ENCODE data around the gene PALM3.

Gene PALM3, protein sequence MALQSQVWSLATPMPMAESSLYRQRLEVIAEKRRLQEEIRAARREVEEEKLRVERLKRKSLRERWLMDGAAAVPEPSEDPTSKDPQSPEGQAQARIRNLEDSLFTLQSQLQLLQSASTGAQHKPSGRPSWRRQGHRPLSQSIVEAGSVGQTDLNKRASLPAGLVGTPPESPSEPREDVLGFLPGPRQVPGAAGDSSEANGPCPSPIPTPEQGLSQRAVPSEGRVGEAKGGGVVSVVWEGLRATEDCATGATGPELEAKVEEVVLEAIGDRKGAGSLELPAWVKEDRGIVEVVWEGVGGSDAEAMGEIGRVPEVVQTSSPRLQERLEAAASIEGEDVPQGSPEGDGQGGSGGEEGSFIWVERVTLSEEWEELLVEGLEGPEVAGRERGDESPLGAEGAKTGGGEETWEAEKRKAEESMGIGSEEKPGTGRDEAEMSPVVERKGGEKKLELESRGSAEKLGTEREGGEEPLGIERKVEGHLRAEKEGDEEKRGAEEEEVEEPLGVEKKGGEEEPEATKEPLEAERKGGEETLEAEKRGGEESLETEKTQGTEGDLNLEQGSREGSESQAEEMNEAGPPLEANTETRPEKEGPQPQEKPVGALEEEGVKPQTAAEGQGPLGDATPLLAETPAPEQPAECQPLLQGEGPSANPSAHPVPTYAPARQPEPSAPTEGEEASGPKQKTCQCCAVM
- total RNA-seq, result 0 to 0.08 (median 0) reads per million in 4 donors

- DNase-seq, result no peak
Observed at GRCh38 chr19:14061751-14062557, at the start of gene PALM3. Gene PALM3, minus strand, starts transcription at chr19:14062076. Its CDS starts 96 bp downstream, at chr19:14061980.

GRCh38 chr19:14111486-14111885 is 49.6 kb upstream of the PALM3 start:
- no peak for DNase-seq

DNA sequence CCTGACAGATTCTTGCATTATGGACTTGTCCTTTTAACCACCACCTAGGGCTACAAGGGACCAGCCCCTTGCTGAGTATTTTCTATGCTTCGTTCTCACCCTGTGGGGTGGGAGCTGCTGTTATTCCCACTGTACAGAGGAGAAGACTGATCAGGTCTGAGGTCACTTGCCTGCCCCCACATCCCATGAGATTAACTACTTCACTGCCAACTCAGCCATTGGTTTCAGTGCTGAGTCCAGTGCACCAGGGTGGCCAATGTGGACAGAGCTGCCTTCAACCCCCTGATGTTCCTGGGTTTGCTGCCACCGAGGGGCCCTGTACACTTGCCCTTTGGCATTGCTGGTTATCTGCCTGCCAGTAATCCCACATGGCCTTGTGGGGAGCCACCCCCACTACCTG is 48.8 kb upstream of the PALM3 start:
- DNase-seq, result no peak

GRCh38 chr19:14107581-14108461 is 45.9 kb upstream of the PALM3 start:
- DNase-seq, result no peak

GRCh38 chr19:14106840-14107239 is 45.0 kb upstream of the PALM3 start:
- DNase-seq, result no peak

- DNase-seq, result no peak
Observed at GRCh38 chr19:14105680-14106079, 43.8 kb upstream of the PALM3 start.

DNA sequence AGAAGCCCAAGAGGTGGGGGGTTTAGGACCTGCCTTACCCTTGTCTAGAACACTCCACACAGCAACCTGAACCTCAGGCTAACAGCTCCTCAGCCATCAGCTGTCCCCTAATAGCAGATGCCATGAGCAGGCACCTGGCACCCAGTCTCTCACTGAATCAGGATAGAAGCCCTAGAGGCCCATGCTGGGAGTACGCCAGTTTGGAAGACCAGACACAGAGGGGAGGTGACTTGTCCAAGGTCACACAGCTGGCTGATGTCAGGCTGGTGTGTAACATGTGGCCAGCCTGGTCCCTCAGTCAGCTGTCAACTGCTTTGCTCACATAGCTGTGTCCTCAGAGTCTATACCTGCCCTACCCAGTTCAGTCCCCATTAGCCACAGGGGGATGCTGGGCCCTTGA is 41.4 kb upstream of the PALM3 start:
- DNase-seq, result no peak

DNA sequence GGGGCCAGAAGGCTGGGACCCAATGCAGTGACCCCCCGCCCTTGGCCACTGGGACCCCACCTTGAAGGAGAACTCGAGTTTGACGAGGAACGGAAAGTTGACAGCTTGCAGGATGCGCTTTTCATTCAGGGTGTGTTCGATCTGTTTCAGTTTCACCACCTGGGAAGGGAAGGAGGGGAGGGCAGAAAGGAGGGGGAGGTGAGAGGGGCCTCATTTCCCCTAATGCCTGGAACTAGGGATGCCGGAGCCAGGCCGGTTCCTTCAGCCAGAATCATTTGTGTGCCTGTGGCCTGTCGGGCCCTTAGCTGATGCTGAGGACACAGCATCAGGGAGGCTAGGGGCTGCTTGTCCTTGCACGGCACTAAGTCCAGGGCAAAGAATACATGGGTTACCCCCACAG is 40.9 kb upstream of the PALM3 start:
- no peak for DNase-seq

GRCh38 chr19:14102102-14102696 is 40.3 kb upstream of the PALM3 start:
- DNase-seq, result no peak

GRCh38 chr19:14101003-14101545 is 39.2 kb upstream of the PALM3 start:
- no peak for DNase-seq

GRCh38 chr19:14097532-14098151 is 35.8 kb upstream of the PALM3 start:
- no peak for DNase-seq

- no peak for DNase-seq
Observed at GRCh38 chr19:14096272-14096992, 34.6 kb upstream of the PALM3 start.

DNA sequence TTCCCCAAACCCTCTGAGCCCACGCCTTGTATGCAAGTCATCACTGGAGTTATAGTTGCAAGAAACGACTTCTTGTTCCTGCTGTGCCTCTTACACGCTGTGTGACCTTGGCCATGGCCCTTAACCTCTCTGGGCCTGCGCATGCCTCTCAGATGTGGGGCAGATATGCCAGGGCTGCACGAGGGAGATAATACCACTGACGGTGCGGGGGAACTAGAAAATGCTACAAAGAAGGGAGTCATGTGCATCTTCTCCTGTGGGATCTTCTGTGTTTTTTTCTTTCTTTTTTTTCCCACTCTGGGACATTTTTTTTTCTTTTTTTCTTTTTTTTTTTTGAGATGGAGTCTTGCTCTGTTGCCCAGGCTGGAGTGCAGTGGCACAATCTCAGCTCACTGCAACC is 33.0 kb upstream of the PALM3 start:
- no peak for DNase-seq

DNA sequence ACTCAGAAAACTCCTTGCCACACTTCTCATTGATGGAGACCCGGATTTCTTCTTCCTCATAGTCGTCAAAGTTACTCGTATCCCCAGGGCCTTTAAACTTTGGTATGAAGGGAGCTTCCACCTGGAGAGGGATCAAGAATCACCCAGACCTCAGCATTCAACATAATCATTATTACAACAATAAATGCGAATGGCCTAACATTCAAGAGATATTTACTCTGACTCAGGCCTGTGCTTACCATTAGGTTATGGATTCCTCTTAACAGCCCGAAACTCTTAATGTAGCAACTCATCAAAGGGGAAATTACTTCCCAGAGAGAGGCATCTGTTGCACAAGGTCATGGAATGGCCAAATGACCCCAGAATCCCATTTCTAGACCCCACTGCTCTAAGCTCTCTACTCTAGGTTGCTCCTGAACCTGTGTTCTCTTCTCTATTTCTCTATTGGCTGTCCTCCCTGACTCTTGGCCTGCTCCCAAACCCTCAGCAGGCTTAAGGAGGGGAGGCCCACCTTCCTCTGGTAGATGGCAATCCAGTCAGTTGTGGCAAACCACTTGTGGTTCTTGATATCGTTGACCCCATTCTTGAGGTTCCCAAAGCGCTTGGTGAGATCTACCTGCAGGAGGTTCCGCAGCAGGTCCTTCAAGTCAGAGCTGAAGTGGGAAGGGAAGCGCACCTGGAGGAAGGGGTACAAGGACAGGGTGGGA is 31.4 kb upstream of the PALM3 start:
- DNase-seq, result no peak

DNA sequence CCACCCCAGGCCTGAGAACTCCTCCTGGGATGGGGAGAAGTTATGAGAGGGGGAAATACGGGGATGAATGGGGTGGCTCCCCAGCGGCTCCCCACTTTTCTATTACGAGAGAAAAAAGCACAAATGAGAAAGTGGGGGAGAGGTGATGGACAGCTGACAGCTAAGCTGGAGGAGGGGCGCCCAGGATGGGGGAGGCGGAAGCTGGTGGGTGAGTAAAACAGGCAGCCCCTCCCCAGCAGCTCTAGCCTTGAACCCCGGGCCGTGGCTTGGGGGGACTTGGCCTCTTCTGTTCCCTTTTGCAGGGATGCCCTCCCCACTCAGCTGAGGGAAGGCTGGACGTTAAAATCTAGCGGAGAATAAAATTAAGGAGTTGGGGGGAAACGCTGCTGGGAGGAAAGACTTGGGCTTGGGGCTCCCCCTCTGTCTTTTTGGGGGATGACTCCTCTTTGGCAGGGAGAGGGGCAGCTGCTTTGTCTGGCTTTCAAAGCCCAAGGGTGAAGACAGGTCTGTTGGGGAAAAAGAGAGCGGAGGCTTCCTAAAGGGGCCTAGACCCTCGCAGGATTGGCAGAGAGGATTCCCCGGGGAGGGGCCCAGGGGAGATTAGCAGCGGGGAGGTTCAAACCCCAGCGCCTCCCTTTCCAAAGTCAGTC is 30.1 kb upstream of the PALM3 start:
- peak in 2 of 5 donors; percentile 19 to 32 for DNase-seq

DNA sequence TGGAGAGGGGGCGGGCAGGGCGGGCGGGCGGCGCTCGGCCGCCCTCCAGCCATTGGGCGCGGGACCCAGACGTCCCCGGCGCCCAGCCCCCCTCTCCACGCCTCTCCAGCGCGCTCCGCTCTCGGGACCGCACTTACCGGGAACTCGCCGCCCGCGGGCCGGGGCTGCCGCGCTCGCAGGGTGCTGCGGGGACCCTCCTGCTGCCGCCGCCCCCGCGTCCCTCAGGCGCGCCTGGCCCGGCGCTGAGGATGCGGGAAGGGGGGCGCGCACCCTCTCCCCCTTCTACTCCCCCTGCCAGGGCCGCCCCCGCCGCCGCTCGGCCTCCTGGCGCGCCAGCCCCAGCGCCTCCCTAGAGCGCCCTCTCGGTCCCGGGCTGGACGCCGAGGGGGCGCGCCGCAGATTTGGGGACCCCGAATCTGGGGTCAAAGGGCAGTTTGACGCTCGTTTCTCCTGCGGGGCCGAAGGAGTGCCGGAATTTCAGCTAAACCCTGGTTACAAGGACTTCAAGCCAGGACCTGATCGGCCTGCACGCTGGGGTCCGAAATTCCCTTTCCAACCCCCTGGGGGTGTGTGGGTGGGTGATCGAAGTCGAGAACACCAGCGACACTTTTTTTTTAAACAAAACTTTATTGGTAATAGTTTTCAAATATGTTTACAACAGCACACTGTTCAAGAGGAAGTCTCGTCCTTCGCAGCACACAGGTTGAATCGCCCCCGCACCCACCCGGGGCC is 29.4 kb upstream of the PALM3 start:
- peak in 4 of 5 donors; percentile 21 to 55 (median 47) for DNase-seq

- peak; percentile 79 to 86 (median 83) for DNase-seq
Observed at GRCh38 chr19:14090509-14091080, 28.7 kb upstream of the PALM3 start, which contains the start of gene SAMD1. Gene SAMD1, minus strand, starts transcription at chr19:14090751.

All from T-helper 1 cell (primary cell).